IMR-90 (cell line): ENCODE data around the gene TAGLN. TPM values are rescaled to one million over a fixed set of nuclear protein-coding genes. Genes with fewer than 3 reads are reported as not detected.

Source experiments
- ATAC-seq: fragments of 200-7000 bp; cut with Tn5 transposase; 2 replicates; pipeline ENCODE4 v1.9.1; 2020; ENCODE audit warnings: low read depth, mild to moderate bottlenecking, moderate library complexity
- BruUV-seq: library from RNA; stranded (reverse); fragments of 400-500 nt; replicated peaks from 2 replicates; lab custom pipeline; 2021; lab: Mats Ljungman, UMichigan
- CTCF ChIA-PET: fragments of 300-600 bp; formaldehyde crosslinking; extraction: SDS; loops from one replicate; lab custom pipeline; 2021; ENCODE audit warnings: antibody characterized with exemption; lab: Yijun Ruan, JAX
- POLR2A ChIA-PET: fragments of 300-600 bp; sonication (Branson Sonifier 250); formaldehyde crosslinking; loops from one replicate; lab custom pipeline; 2022; ENCODE audit warnings: antibody characterized with exemption; ENCODE audit not compliant: unreplicated experiment; lab: Charles Lee
- DNase-seq: peaks from one replicate; pipeline ENCODE4 v3.0.0; 2013
- H2AFZ ChIP-seq: replicated peaks from 2 replicates; pipeline ENCODE3; 2013; ENCODE audit warnings: low read length, mild to moderate bottlenecking; ENCODE audit not compliant: poor library complexity
- H2AK5ac ChIP-seq: 2 replicates; pipeline ENCODE4 v1.6.1; 2013; ENCODE audit warnings: low read depth, low read length, inconsistent platforms
- H2AK9ac ChIP-seq: replicated peaks from 2 replicates; pipeline ENCODE3; 2013; ENCODE audit warnings: mild to moderate bottlenecking, low read depth, low read length, moderate library complexity; ENCODE audit not compliant: poor library complexity
- H2BK120ac ChIP-seq: 2 replicates; pipeline ENCODE4 v1.6.1; 2013; ENCODE audit warnings: low read depth, low read length, inconsistent platforms
- H2BK15ac ChIP-seq: 3 replicates; pipeline ENCODE4 v1.6.1; 2013; ENCODE audit warnings: low read depth, low read length, inconsistent platforms
- H2BK20ac ChIP-seq: 2 replicates; pipeline ENCODE4 v1.6.1; 2013; ENCODE audit warnings: low read depth, mild to moderate bottlenecking, inconsistent platforms, low read length, moderate library complexity
- H2BK5ac ChIP-seq: 2 replicates; pipeline ENCODE4 v1.6.1; 2013; ENCODE audit warnings: mild to moderate bottlenecking, low read depth, low read length, inconsistent platforms; ENCODE audit not compliant: poor library complexity, severe bottlenecking
- H3K14ac ChIP-seq: replicated peaks from 2 replicates; pipeline ENCODE4 v1.6.1; 2013; ENCODE audit warnings: low read depth, low read length, inconsistent platforms
- H3K18ac ChIP-seq: 2 replicates; pipeline ENCODE4 v1.6.1; 2013; ENCODE audit warnings: low read depth, low read length, control low read depth
- H3K23ac ChIP-seq: 2 replicates; pipeline ENCODE4 v1.6.1; 2013; ENCODE audit warnings: low read depth, low read length, inconsistent platforms
- H3K27ac ChIP-seq: 2 replicates; pipeline ENCODE4 v1.5.1; 2013; ENCODE audit warnings: mild to moderate bottlenecking, control low read depth, low read length; ENCODE audit not compliant: insufficient read depth
- H3K27me3 ChIP-seq: 2 replicates; pipeline ENCODE4 v1.6.1; 2013; ENCODE audit warnings: low read length; ENCODE audit not compliant: control insufficient read depth, insufficient read depth
- H3K36me3 ChIP-seq: 2 replicates; pipeline ENCODE4 v1.6.1; 2013; ENCODE audit warnings: low read length, mixed read lengths; ENCODE audit not compliant: control insufficient read depth, insufficient read depth
- H3K4ac ChIP-seq: 2 replicates; pipeline ENCODE4 v1.6.1; 2013; ENCODE audit warnings: low read depth, low read length, inconsistent platforms
- H3K4me1 ChIP-seq: 2 replicates; pipeline ENCODE4 v1.6.1; 2013; ENCODE audit warnings: low read length, mixed read lengths; ENCODE audit not compliant: control insufficient read depth, insufficient read depth
- H3K4me2 ChIP-seq: 2 replicates; pipeline ENCODE4 v1.6.1; 2013; ENCODE audit warnings: low read depth, mild to moderate bottlenecking, control low read depth, low read length, moderate library complexity
- H3K4me3 ChIP-seq: 2 replicates; pipeline ENCODE4 v1.5.1; 2013; ENCODE audit warnings: low read depth, mild to moderate bottlenecking, control low read depth, low read length, moderate library complexity; ENCODE audit not compliant: insufficient read depth
- H3K56ac ChIP-seq: 2 replicates; pipeline ENCODE4 v1.6.1; 2013; ENCODE audit warnings: low read length, inconsistent platforms; ENCODE audit not compliant: insufficient read depth; ENCODE audit errors: extremely low read depth
- H3K79me1 ChIP-seq, 2 experiments: 2 replicates each; pipeline ENCODE4 v1.6.1; 2013; ENCODE audit warnings: low read length in 2 of 2, inconsistent platforms in 1 of 2, low read depth in 1 of 2
- H3K9ac ChIP-seq: 2 replicates; pipeline ENCODE4 v1.6.1; 2013; ENCODE audit warnings: low read depth, low read length, control low read depth
- H3K9me1 ChIP-seq: 2 replicates; pipeline ENCODE4 v1.6.1; 2013; ENCODE audit warnings: low read length, inconsistent platforms; ENCODE audit not compliant: insufficient read depth
- H3K9me3 ChIP-seq: 2 replicates; pipeline ENCODE4 v1.6.1; 2013; ENCODE audit warnings: low read length; ENCODE audit not compliant: control insufficient read depth, insufficient read depth
- H4K20me1 ChIP-seq: 2 replicates; pipeline ENCODE4 v1.6.1; 2013; ENCODE audit warnings: low read length, inconsistent platforms; ENCODE audit not compliant: insufficient read depth
- H4K5ac ChIP-seq: 2 replicates; pipeline ENCODE4 v1.6.1; 2013; ENCODE audit warnings: mild to moderate bottlenecking, low read depth, low read length, control low read depth
- H4K8ac ChIP-seq, 2 experiments: 2 replicates each; pipeline ENCODE4 v1.6.1; 2013; ENCODE audit warnings: low read depth in 2 of 2, low read length in 2 of 2, control low read depth in 1 of 2, inconsistent platforms in 1 of 2
- H4K91ac ChIP-seq: 2 replicates; pipeline ENCODE4 v1.6.1; 2013; ENCODE audit warnings: low read depth, low read length, inconsistent platforms; ENCODE audit not compliant: insufficient read depth
- BHLHE40 ChIP-seq: fragments of 150-350 bp; IDR thresholded peaks from 2 replicates; pipeline ENCODE4 v1.6.1; 2016; ENCODE audit warnings: mild to moderate bottlenecking, low read depth, low read length
- CHD1 ChIP-seq: IDR thresholded peaks from 2 replicates; pipeline ENCODE4 v1.6.1; 2012; ENCODE audit warnings: low read depth, low read length, improper control_type of control experiment
- CTCF ChIP-seq: conservative IDR thresholded peaks from 2 replicates; pipeline ENCODE4 v1.5.1; 2012; ENCODE audit warnings: mild to moderate bottlenecking, low read depth, low read length, improper control_type of control experiment
- ELK1 ChIP-seq: fragments of 150-350 bp; IDR thresholded peaks from 2 replicates; pipeline ENCODE4 v1.6.1; 2016; ENCODE audit warnings: low read depth, mild to moderate bottlenecking, low read length, moderate library complexity, borderline replicate concordance
- FOS ChIP-seq: fragments of 150-350 bp; IDR thresholded peaks from 2 replicates; pipeline ENCODE4 v1.6.1; 2016; ENCODE audit warnings: low read depth, low read length
- MAFK ChIP-seq: IDR thresholded peaks from 2 replicates; pipeline ENCODE4 v1.6.1; 2012; ENCODE audit warnings: low read depth, low read length, improper control_type of control experiment
- MAZ ChIP-seq: IDR thresholded peaks from 2 replicates; pipeline ENCODE4 v1.6.1; 2012; ENCODE audit warnings: low read depth, mild to moderate bottlenecking, low read length, improper control_type of control experiment, moderate library complexity, borderline replicate concordance
- MXI1 ChIP-seq: IDR thresholded peaks from 2 replicates; pipeline ENCODE4 v1.6.1; 2012; ENCODE audit warnings: low read depth, mild to moderate bottlenecking, low read length, moderate library complexity, borderline replicate concordance
- NFE2L2 ChIP-seq: fragments of 150-350 bp; IDR thresholded peaks from 2 replicates; pipeline ENCODE4 v1.6.1; 2016; ENCODE audit warnings: low read depth, mild to moderate bottlenecking, low read length
- RAD21 ChIP-seq: IDR thresholded peaks from 2 replicates; pipeline ENCODE4 v1.6.1; 2012; ENCODE audit warnings: low read length, improper control_type of control experiment
- RFX5 ChIP-seq: IDR thresholded peaks from 2 replicates; pipeline ENCODE4 v1.8.0; 2012; ENCODE audit warnings: low read depth, mild to moderate bottlenecking, low read length, moderate library complexity
- SMC3 ChIP-seq: fragments of 150-350 bp; IDR thresholded peaks from 2 replicates; pipeline ENCODE4 v1.6.1; 2016; ENCODE audit warnings: low read depth, mild to moderate bottlenecking, antibody characterized with exemption, low read length, moderate library complexity
- USF2 ChIP-seq: fragments of 150-350 bp; IDR thresholded peaks from 2 replicates; pipeline ENCODE4 v1.6.1; 2017; ENCODE audit warnings: mild to moderate bottlenecking, antibody characterized with exemption, low read length, low read depth
- WGBS, 2 experiments: methylation state at CpG; one replicate each; pipeline versions ENCODE4 v1.1.5 to v1.1.7; 2013; ENCODE audit warnings: missing lambda C conversion rate in 2 of 2; ENCODE audit not compliant: insufficient read length in 1 of 2; ENCODE audit errors: extremely low coverage in 2 of 2; 5-methylcytosine and 5-hydroxymethylcytosine counted together
- dilution Hi-C: fragments of 300-500 bp; cut with HindIII; formaldehyde crosslinking; loops from one replicate; pipeline ENCODE4 v1.14.3; 2018; ENCODE audit warnings: low sequenced_read_pairs; ENCODE audit not compliant: unreplicated experiment
- in situ Hi-C: fragments of 300-500 bp; cut with MboI; formaldehyde crosslinking; loops from 3 replicates; pipeline ENCODE4 v1.14.3; 2019; ENCODE audit warnings: low sequenced_read_pairs, inconsistent platforms, mixed read lengths
- intact Hi-C: fragments of 100-400 bp; cut with micrococcal nuclease; formaldehyde crosslinking; loops from 2 replicates; pipeline ENCODE4 v1.10.0; 2022
- polyA plus RNA-seq, 3 experiments: library from polyadenylated mRNA; depleted of rRNA; stranded (reverse); fragments of >200 nt; gene quantifications; 2 replicates each; pipeline ENCODE4 v1.2.3, GENCODE V29; 2012; ENCODE audit warnings: low replicate concordance in 1 of 3
- total RNA-seq: library from RNA; depleted of rRNA; stranded (reverse); fragments of >200 nt; gene quantifications from 2 replicates; pipeline ENCODE4 v1.2.3, GENCODE V29; 2012

Gene TAGLN
- total and polyA plus RNA-seq, 2 of the 4 experiments (the other 2 are of a cell fraction) = 2,558 to 3,760 TPM

GRCh38 chr11:117220999-117221774, 22.0 kb downstream of the TAGLN start:
- Histone ChIP-seq H3K4me3 (no peak overlapping the region), H2BK120ac (peak overlapping the region; percentile 81), H3K4me1 (peaks cover 40% of the 10 kb centered on the region), H4K20me1 (no peaks in the 10 kb centered on the region), H2AK9ac (peak overlapping the region; percentile 60), H3K18ac (peak overlapping the region; percentile 59), H3K4ac (peak overlapping the region; percentile 99), H3K23ac (peak overlapping the region; percentile 41; the same call in 1 of the 2 replicates), H3K27me3 (no peaks in the 10 kb centered on the region), H2AK5ac (peak overlapping the region; percentile 69), H3K9me3 (no peaks in the 10 kb centered on the region), H3K79me1 (peaks cover 13 to 48% of the 10 kb centered on the region in 2 experiments; a peak in 3 of 4 replicates), H3K9me1 (peaks cover 28% of the 10 kb centered on the region), H4K91ac (peak overlapping the region; percentile 81), H2BK5ac (peak overlapping the region; percentile 77), H3K4me2 (no peak overlapping the region; the same call in 1 of the 2 replicates), H3K36me3 (peaks cover 45% of the 10 kb centered on the region), H4K5ac (peak overlapping the region; percentile 51), H3K14ac (peak overlapping the region; percentile 92), H3K56ac (no peak overlapping the region; the same call in 1 of the 2 replicates), H2BK15ac (peak overlapping the region; percentile 16; the same call in 2 of the 3 replicates), H4K8ac (peak overlapping the region; percentile 12 to 88; a peak in 3 of 4 replicates), H2BK20ac (peak overlapping the region; percentile 72), H3K27ac (peak overlapping the region; percentile 58), H3K9ac (peak overlapping the region; percentile 26), H2AFZ (peak overlapping the region; percentile 38)
- ATAC-seq (no peak), DNase-seq (no peak)
- in situ Hi-C loops = loop anchor here (10.0 kb wide), 1 partner anchor 346 kb away; no protein-coding TSS in a partner anchor
- WGBS, 2 experiments = 20% methylated on average over 2 of the region's 7 CpGs; no CpG with 5 or more reads in 1 of the 2 experiments
- CTCF ChIA-PET = interaction anchor here (1.2 kb wide), 2 partner anchors 18 to 430 kb away, joined by 3 to 4 read pairs; partner anchors contain the start of gene APOA5
- BruUV-seq = no TSS peak
- dilution Hi-C loops = no loop called here
- POLR2A ChIA-PET = interaction anchor here (1.5 to 1.6 kb wide), 2 partner anchors 18 to 22 kb away, joined by 4 to 6 read pairs; partner anchors contain the start of gene TAGLN
- intact Hi-C loops = loop anchor here (10.0 kb wide), 1 partner anchor 366 kb away; no protein-coding TSS in a partner anchor
- TF ChIP-seq MXI1 = no peak
- no peak for TF ChIP-seq NFE2L2
- TF ChIP-seq USF2 = no peak
- TF ChIP-seq CTCF = no peak
- no peak for TF ChIP-seq RFX5
- TF ChIP-seq MAFK = no peak
- no peak for TF ChIP-seq MAZ
- no peak for TF ChIP-seq FOS
- no peak for TF ChIP-seq CHD1
- no peak for TF ChIP-seq RAD21
- no peak for TF ChIP-seq ELK1
- no peak for TF ChIP-seq BHLHE40
- no peak for TF ChIP-seq SMC3
